ENCODE results near the gene EFCAB11. TPM values are rescaled to one million over a fixed set of nuclear protein-coding genes. Genes with fewer than 3 reads are reported as not detected.
A peak's percentile ranks its signal among the peaks of the same experiment; 100 is the strongest.

Gene EFCAB11
- total and polyA plus RNA-seq, 2 donors (not counting 1 experiment from before 2014, with no cell fraction given): 2.6 to 4.0 TPM

GRCh38 chr14:89947344-89947743, 7.2 kb downstream of the EFCAB11 start:
- Histone ChIP-seq H3K9ac (ENCODE audit: insufficient read depth, low read length) (no peak overlapping the region), H3K27me3 (ENCODE audit: control insufficient read depth, insufficient read depth, low read length) (no peaks in the 10 kb centered on the region)
- TF ChIP-seq EZH2 (IDR thresholded peaks at IDR 0.05; ENCODE audit: low read length, missing control alignments): no peak
- TF ChIP-seq, protein P1, sequence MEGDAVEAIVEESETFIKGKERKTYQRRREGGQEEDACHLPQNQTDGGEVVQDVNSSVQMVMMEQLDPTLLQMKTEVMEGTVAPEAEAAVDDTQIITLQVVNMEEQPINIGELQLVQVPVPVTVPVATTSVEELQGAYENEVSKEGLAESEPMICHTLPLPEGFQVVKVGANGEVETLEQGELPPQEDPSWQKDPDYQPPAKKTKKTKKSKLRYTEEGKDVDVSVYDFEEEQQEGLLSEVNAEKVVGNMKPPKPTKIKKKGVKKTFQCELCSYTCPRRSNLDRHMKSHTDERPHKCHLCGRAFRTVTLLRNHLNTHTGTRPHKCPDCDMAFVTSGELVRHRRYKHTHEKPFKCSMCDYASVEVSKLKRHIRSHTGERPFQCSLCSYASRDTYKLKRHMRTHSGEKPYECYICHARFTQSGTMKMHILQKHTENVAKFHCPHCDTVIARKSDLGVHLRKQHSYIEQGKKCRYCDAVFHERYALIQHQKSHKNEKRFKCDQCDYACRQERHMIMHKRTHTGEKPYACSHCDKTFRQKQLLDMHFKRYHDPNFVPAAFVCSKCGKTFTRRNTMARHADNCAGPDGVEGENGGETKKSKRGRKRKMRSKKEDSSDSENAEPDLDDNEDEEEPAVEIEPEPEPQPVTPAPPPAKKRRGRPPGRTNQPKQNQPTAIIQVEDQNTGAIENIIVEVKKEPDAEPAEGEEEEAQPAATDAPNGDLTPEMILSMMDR (conservative IDR thresholded peaks at IDR 0.05 in 1 of 2, IDR thresholded peaks at IDR 0.05 in 1 of 2; ENCODE audit: low read depth in 1 of 2, low read length in 2 of 2): no peak

GRCh38 chr14:89941830-89942377, 12.6 kb downstream of the EFCAB11 start:
- Histone ChIP-seq H2AFZ (ENCODE audit: low read length) (no peak overlapping the region), H3K4me2 (ENCODE audit: extremely low read depth, insufficient read depth, low read length) (no peak overlapping the region), H3K4me1 (ENCODE audit: control insufficient read depth, extremely low read depth, insufficient read depth, low read length) (no peaks in the 10 kb centered on the region), H3K4me3 (replicated peaks in 1 of 4; ENCODE audit: control extremely low read depth in 1 of 4, insufficient read depth in 1 of 4, low read depth in 3 of 4, low read length in 4 of 4) (no peak overlapping the region), H3K9me3 (ENCODE audit: control insufficient read depth, insufficient read depth, low read depth, low read length) (no peaks in the 10 kb centered on the region), H3K27ac (ENCODE audit: insufficient read depth, low read length) (no peak overlapping the region), H3K79me2 (ENCODE audit: control insufficient read depth, insufficient read depth, low read length) (no peaks in the 10 kb centered on the region), H3K27me3 (ENCODE audit: control insufficient read depth, insufficient read depth, low read length) (no peaks in the 10 kb centered on the region), H3K36me3 (ENCODE audit: control insufficient read depth, insufficient read depth, low read length) (no peaks in the 10 kb centered on the region), H3K9ac (ENCODE audit: insufficient read depth, low read length) (no peak overlapping the region), H4K20me1 (ENCODE audit: control insufficient read depth, extremely low read depth, insufficient read depth, low read length) (no peaks in the 10 kb centered on the region)
- TF ChIP-seq EZH2 (IDR thresholded peaks at IDR 0.05; ENCODE audit: low read length, missing control alignments): no peak
- TF ChIP-seq, protein P1 (conservative IDR thresholded peaks at IDR 0.05 in 1 of 2, IDR thresholded peaks at IDR 0.05 in 1 of 2; ENCODE audit: low read depth in 1 of 2, low read length in 2 of 2): no peak
- DNase-seq (ENCODE audit: low read depth in 2 of 2): no peak

More at GRCh38 chr14:89947344-89947743, 7.2 kb downstream of the EFCAB11 start:
- no peak overlapping the region for H3K4me3 ChIP-seq (replicated peaks in 1 of 4; ENCODE audit: control extremely low read depth in 1 of 4, insufficient read depth in 1 of 4, low read depth in 3 of 4, low read length in 4 of 4)
- no peak for DNase-seq (ENCODE audit: low read depth in 2 of 2)
- no peak overlapping the region for H3K27ac ChIP-seq (ENCODE audit: insufficient read depth, low read length)
- no peaks in the 10 kb centered on the region for H3K9me3 ChIP-seq (ENCODE audit: control insufficient read depth, insufficient read depth, low read depth, low read length)
- H3K4me2 ChIP-seq (ENCODE audit: extremely low read depth, insufficient read depth, low read length): no peak overlapping the region
- no peaks in the 10 kb centered on the region for H3K36me3 ChIP-seq (ENCODE audit: control insufficient read depth, insufficient read depth, low read length)
- no peak overlapping the region for H2AFZ ChIP-seq (ENCODE audit: low read length)
- H3K79me2 ChIP-seq (ENCODE audit: control insufficient read depth, insufficient read depth, low read length): no peaks in the 10 kb centered on the region
- no peaks in the 10 kb centered on the region for H3K4me1 ChIP-seq (ENCODE audit: control insufficient read depth, extremely low read depth, insufficient read depth, low read length)
- H4K20me1 ChIP-seq (ENCODE audit: control insufficient read depth, extremely low read depth, insufficient read depth, low read length): no peaks in the 10 kb centered on the region

- Histone ChIP-seq H3K79me2 (ENCODE audit: control insufficient read depth, insufficient read depth, low read length) (no peaks in the 10 kb centered on the region), H3K27ac (ENCODE audit: insufficient read depth, low read length) (no peak overlapping the region), H3K27me3 (ENCODE audit: control insufficient read depth, insufficient read depth, low read length) (no peaks in the 10 kb centered on the region), H3K9me3 (ENCODE audit: control insufficient read depth, insufficient read depth, low read depth, low read length) (no peaks in the 10 kb centered on the region), H3K4me3 (replicated peaks in 1 of 4; ENCODE audit: control extremely low read depth in 1 of 4, insufficient read depth in 1 of 4, low read depth in 3 of 4, low read length in 4 of 4) (no peak overlapping the region), H3K9ac (ENCODE audit: insufficient read depth, low read length) (no peak overlapping the region), H3K4me2 (ENCODE audit: extremely low read depth, insufficient read depth, low read length) (no peak overlapping the region), H3K36me3 (ENCODE audit: control insufficient read depth, insufficient read depth, low read length) (no peaks in the 10 kb centered on the region), H2AFZ (ENCODE audit: low read length) (no peak overlapping the region), H3K4me1 (ENCODE audit: control insufficient read depth, extremely low read depth, insufficient read depth, low read length) (no peaks in the 10 kb centered on the region), H4K20me1 (ENCODE audit: control insufficient read depth, extremely low read depth, insufficient read depth, low read length) (no peaks in the 10 kb centered on the region)
- TF ChIP-seq, protein P1 (conservative IDR thresholded peaks at IDR 0.05 in 1 of 2, IDR thresholded peaks at IDR 0.05 in 1 of 2; ENCODE audit: low read depth in 1 of 2, low read length in 2 of 2): peak in 1 of 2 donors; percentile 19
- no peak for TF ChIP-seq EZH2 (IDR thresholded peaks at IDR 0.05; ENCODE audit: low read length, missing control alignments)
- no peak for DNase-seq (ENCODE audit: low read depth in 2 of 2)
Observed at GRCh38 chr14:89936654-89937185, 17.8 kb downstream of the EFCAB11 start.

Measured in fibroblast of lung (primary cell).